Endometrium (tissue), 2 donors: ENCODE data around the gene CREB3L2.

ENCODE experiments used
- FAIRE-seq: peaks from 2 replicates; lab custom pipeline; 2012; peaks lifted over from hg19 to GRCh38; lab: Jason Lieb, UNC
- donor health status: control.
- donor health status: control.

The CREB3L2 gene

DNA sequence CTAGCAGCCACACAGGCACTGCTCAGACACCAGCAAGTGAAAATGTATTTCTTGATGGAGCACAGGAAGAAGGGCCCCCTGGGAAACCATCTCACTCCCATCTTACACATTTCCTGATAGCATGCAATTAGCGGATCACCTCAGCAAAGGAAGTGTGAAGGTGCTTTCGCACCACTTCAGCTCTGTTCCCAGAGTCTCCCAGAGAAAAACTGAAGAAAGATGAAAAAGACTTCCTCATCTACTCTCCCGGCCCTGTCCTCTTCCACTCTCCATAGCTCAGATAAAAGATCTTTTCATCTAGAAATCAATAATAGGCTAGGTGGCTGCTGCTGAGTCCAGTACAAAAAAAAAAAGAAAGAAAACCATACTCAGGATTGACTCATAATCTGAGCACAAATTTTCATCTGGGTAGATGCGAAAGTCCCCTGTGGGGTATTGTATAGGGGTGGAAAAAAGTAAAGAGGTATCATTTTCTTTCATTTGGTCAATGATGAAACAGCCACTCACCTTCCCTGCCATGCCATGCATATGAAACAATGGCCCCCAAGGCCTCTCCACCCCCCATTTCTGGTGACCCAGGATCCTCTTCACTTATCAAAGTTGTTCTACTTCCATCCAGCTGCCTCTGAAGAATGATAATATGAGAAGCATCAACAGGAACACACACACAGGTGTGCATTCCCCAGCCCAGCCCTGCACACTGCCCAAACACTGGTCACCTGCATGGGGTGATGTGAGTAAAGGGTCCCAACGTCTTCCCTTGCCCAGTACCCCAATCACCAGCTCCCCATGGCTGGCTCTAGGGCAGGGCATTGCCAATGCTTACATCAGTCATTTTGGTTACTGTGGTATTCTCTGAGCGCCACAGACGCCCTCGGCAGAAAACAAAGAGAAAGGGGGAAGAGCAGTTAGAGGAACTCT lies 106.3 kb downstream of the CREB3L2 start:
- FAIRE-seq: no peak

- FAIRE-seq: no peak
These were observed 108.6 kb downstream of the CREB3L2 start for GRCh38 chr7:137893143-137893742.

- no peak for FAIRE-seq
These were observed 110.8 kb downstream of the CREB3L2 start for GRCh38 chr7:137891016-137891655.

DNA sequence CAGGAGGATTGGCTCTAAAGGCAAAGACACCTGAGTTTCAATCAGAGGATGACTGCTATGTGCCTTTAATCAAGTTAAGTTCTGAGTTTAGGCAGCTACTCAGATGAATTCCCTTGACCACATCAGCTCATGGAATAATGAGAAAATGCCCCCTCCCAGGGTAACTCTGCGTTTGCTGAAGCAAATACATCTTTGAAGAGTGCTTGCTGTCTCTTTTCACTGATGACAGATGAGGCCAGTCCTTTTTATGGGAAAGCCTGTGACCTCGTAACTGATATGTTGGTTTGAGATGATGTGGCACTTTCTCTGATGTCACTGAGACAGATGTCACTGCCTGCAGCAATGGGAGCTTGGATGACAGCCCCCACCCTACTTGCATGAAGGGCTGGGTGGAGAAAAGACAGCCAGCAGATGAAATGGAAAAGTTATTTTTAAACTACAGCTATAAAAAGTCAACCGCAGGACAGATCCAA lies 111.4 kb downstream of the CREB3L2 start:
- FAIRE-seq: no peak

GRCh38 chr7:137888241-137888640 lies 113.6 kb downstream of the CREB3L2 start:
- no peak for FAIRE-seq

GRCh38 chr7:137886746-137887145 lies 115.1 kb downstream of the CREB3L2 start:
- FAIRE-seq: no peak

DNA sequence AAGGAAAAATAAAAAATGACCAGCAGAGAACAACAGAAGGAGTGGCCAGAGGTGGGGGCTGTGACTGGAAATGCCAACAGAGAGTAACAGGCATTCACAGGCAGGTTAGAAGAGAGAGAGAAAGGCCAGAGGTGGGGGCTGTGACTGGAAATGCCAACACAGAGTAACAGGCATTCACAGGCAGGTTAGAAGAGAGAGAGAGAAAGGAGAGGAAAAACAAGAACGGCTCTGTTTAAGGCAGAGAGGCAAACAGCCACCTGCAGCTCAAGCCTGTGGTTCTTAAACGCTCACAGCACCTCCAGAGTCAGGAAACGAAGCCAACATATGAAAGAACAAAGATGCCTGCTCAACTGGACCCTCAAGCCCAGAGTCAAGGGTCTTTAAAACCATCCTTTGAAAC lies 115.6 kb downstream of the CREB3L2 start:
- no peak for FAIRE-seq

DNA sequence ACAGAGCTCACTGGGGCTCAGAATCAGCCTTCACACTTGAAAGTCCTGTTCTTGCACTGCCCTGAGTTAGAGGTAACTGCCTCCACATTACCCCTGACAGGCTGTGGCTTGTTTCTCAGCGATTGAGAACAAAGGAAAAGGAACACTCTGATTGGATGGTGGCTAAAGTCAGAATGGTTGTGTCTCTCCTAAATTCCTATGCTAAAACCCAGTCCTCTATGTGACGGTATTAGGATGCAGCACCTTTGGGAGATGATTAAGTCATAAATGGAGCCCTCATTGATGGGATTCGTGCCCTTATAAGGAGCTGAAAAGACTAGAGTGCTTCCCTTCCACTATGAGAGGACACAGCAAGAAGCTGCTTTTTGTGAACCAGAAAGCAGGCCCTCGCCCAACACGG lies 116.2 kb downstream of the CREB3L2 start:
- no peak for FAIRE-seq

GRCh38 chr7:137882806-137883205 lies 119.1 kb downstream of the CREB3L2 start:
- FAIRE-seq: no peak

DNA sequence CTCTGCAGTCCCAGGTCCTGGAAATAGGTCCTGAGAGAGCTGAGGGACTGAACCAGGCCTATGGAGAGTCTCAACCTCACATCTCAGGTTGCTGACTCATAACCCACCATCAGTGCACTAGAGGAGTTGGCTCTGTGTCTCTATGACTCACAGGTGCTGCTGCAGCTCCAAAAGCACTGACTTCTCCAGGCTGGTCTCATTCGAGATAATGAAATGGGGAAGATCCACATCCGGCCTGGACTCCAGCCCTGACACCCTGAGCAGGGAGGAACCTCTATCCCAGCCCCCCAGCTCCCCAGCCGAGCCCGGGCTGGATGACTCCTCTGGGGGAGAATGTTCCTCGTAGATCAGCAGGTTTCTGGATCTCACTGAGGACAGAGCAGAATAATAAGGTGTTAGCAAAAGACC lies 119.6 kb downstream of the CREB3L2 start:
- no peak for FAIRE-seq

GRCh38 chr7:137881607-137882260 lies 120.2 kb downstream of the CREB3L2 start:
- no peak for FAIRE-seq

GRCh38 chr7:137880432-137880831 lies 121.5 kb downstream of the CREB3L2 start:
- FAIRE-seq: no peak

DNA sequence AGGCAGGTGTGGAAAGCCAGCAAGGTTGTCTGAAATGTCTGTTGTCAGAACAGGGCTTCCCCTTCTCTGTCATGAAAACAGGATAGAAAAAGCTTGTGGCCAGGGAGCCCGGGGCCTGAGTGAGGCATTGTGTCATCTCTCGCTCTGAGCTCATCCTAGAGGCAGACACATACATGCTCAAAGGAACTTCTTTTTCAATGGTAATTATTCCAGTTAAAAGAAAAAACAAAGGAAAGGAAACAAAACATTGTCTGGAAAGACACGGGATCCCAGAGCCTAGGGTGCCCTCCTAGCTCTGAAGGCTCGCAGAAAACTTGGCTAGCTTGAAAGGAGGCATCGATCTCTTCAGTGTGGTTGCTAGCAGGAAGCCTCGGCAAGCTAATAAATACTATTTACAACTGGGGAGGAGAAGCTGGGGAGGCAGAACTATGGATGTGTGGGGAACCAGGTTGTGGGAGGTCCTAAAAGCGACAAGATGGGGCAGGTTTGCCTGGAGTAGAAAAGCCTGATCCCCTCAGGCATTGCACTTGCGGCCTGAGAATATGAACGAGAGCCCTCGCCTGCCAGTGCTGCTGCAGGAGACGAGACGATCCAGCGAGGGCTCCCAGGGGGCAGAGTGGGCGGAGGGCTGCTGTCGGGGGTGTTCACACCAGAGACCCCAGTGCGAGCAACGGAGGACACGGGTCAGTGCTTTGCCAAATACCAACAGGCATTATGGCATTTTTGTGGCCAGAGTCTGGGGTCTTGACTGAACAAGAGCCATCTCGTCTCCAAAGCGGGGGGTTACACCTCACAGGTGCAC lies 122.3 kb downstream of the CREB3L2 start:
- FAIRE-seq: no peak

GRCh38 chr7:137878333-137878961 lies 123.4 kb downstream of the CREB3L2 start:
- no peak for FAIRE-seq

- FAIRE-seq: no peak
These were observed 124.7 kb downstream of the CREB3L2 start for GRCh38 chr7:137877027-137877675.

DNA sequence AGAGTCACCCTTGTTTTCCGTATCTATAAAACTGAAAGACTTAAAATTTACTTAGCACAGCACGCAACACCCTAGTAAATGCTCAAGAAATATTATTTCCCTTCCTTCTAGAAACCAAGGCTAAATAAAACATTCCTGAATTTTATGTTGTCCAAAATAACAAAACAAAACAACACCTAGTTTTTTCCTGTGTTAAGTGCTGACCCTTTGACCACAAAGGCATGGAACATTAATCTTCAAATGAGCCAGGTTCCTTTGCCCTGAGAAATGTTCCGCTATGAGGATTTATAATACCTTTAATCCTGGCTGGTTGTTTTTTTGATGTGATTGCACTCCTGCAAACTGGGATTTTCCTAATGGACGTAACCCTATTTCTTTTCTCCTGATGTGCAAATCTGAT lies 126.1 kb downstream of the CREB3L2 start:
- peak; percentile 83 for FAIRE-seq

GRCh38 chr7:137873979-137874777 lies 127.7 kb downstream of the CREB3L2 start:
- no peak for FAIRE-seq

DNA sequence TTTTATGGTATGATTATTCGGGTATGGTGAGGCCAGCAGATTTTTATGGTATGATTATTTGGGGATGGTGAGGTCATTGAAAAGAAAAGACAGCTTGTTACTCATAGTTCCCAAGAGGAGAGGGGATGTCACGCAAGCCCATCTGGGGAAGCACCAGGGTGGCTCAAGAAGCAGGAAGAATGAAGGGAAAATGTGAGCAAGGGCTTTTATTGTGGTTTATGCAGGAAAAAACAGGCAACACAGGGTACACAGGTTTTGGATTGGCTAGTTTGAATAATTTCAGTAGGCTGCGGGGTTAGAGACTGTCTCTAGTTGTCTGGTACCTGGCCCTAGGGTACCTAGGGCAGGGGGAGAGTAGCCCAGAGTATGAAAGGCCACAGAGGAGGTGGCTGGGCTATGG lies 128.4 kb downstream of the CREB3L2 start:
- FAIRE-seq: no peak

DNA sequence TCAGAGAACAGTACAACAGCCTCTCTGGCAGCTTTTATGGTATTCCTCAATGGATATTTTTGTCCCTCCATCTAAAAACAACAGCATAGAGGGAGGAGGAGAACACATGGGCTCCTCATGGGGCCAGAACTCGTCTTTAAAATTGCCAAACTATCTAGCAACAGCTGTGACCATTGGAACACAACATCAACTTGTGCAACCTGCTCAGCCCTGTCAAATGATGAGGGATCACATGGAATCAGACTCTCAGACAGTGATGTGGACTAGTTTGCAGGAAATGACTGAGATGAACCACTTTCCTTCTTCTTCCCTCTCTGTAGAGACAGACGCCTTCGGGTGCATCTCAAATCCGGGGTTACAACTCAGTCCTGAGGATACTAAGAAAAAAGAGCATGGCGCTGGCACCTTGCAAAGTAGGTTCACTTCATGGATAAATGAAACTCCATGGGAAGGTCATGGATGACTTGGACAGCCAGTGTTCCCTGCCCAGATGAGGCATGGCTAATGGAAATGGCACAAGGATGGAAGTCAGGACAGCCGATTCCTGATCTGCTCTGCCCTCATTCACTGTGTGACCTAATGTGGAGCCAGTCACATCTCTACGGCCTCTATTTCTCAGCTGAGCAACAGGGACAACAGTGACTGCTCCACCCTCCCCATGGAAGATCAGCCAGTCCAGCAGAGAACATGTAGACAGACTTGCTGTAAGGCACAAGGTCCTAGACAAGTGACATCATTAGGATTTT lies 130.5 kb downstream of the CREB3L2 start:
- peak; percentile 92 for FAIRE-seq
